Measurements from ENCODE around the gene VCPKMT.

Gene VCPKMT

DNA sequence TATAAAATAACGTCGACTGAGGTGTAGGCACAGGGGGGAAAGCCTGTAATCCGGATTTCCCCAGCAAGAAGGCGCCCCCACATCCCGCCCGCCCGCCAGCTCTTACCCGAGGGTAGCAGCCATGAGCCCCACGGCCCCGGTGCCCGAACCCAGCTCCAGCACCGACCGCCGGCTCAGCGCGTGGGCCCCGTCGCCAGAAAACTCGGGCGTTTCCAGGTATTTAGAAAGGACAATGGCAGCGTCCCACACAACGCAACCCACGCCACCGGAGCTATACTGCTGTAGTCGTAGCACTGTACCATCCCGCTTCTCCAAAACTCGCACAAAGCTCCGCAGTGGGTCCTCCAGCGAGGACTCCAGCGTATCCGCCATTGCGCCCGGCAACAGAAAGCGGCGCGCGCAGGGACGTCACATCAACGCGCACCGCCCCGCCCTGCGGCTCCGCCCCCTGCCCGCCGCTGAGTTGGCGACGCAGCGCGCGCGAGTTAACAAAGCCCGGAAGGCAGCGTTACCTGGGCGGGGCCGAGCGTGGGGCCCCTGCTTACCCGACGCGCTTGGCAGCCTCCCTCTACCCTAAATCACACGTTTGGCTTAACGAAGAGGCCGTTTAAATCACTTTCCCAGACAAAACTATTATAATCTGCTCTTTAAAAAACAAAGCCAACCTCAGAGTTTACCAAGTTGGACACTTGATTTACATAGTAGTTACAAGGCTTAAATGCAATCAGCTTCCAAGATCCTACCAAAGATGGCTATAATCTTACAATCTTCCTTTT is at the start of gene VCPKMT:
Gene VCPKMT, minus strand, starts transcription at position 392 of the 776 bp plus-strand sequence. Its CDS starts 20 bp downstream, at position 372.
- DNase-seq (ENCODE audit: low read depth) = peak; percentile 90

DNA sequence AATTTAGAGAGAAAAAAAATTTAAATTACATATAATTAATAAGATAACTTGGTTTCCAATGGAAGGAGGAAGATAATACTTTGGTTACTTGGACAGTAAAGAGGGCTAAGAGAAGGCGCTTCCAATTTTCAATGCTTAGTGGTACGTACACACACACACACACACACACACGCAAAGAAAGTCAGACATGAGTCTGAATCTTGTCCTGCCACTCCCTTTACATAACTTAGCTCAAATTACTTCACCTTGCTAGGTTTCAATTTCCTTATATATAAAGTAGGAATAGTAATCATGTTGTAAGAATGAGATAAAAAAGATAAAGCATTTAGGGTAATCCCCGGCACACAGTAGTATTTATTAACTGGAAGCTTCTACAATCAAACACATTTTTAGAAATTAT is 39.7 kb upstream of the VCPKMT start:
- DNase-seq (ENCODE audit: low read depth) = no peak

DNA sequence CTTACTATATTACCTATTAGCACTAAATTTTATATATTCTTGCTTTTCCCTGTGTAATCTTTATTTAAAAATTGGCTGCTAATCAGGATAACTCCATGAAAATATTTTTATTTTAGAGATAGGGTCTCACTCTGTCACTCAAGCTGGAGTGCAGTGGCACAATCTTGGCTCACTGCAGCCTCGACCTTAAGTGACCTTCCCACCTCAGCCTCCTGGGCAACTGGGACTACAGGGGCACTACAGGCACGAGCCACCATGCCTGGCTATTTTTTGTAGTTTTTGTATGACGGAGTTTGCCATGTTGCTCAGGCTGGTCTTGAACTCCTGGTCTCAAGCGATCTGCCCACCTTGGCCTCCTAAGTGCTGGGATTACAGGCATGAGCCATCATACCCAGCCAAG is 32.4 kb upstream of the VCPKMT start:
- no peak for DNase-seq (ENCODE audit: low read depth)

DNA sequence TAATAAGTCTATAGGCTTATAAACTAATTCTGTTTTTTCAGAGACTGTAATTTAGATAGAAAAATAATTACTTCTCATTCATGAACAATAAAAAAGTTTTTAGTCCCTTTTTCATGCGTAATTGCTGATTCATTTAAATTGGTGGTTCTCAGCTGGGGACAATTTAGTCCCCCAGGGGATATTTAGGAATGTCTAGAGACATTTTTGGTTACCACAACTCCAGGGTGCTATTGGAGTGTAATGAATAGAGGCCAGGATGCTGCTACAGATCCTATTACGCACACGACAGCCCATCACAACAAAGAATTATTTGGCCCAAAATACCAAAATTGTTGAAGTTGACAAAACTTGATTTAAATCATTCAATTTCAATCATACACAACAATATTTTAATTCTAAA is 22.8 kb upstream of the VCPKMT start:
- no peak for DNase-seq (ENCODE audit: low read depth)

DNA sequence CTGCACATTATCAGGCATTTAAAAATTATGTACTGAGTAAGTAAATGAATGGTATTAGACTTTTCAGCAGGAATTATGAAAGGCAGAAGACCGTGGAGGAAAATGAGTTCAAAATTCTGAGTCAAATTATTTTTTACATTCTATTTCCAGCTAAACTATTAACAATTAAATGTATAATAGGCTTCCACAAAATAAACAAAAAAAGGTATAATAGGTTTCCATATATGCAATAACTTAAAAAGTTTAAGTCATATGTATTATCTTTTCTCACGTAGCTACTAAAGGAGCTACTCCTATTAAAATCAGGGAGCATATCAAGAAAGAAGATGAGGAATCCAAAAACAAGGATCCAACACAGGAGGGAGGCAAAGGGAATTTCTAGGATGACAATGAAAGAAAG is 11.4 kb upstream of the VCPKMT start:
- DNase-seq (ENCODE audit: low read depth) = no peak

DNA sequence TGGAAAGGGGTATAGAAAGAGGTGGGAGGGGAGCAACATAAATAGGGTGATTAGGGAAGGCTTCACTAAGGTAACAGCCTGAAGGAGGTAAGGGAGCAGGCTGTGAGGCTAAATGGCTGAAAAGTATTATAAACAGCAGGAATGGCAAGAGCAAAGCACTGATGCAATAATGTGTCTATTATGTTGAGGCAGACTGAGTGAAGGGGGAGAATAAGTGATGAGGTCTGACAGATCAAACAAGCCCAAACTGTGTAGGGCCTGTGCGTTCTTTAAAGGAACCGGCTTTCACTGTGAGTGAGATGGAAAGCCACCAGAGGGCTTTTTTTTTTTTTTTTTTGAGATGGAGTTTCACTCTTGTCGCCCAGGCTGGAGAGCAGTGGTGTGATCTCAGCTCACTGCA is 6.7 kb upstream of the VCPKMT start:
- DNase-seq (ENCODE audit: low read depth) = no peak

DNA sequence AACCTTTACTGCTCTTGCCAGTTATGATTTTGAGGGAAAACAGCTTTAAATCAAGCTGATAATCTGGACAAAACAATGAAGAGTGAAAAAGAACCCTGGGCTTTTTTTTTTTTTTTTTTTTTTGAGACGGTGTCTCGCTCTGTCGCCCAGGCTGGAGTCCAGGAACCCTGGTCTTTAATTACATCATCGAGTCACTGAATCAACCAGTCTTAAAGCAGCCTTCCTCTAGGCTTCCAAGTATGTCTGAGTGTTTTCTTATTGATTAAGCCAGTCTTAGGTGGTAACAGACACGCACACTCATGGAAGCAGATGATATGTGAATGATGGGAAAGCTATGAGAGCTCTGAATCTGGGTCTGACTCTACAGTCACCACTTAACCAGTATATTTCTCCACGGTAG is 5.9 kb upstream of the VCPKMT start:
- DNase-seq (ENCODE audit: low read depth) = no peak

DNA sequence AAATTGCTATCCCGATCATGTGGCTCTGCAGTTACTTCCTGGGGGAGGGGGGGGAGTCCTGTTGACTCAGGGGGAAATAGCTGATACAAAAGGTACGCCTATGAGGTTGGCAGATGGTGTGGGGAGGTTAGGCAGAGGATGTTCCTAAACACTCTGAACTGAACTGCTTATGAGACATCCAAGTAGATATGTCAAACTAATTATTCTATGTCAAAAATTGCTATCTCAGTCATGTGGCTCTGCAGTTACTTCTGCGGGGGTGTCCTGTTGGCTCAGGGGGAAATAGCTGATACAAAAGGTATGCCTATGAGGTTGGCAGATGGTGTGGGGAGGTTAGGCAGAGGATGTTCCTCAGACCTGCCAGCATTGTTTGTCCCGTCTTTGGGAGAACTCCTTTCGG is 5.1 kb upstream of the VCPKMT start:
- no peak for DNase-seq (ENCODE audit: low read depth)

DNA sequence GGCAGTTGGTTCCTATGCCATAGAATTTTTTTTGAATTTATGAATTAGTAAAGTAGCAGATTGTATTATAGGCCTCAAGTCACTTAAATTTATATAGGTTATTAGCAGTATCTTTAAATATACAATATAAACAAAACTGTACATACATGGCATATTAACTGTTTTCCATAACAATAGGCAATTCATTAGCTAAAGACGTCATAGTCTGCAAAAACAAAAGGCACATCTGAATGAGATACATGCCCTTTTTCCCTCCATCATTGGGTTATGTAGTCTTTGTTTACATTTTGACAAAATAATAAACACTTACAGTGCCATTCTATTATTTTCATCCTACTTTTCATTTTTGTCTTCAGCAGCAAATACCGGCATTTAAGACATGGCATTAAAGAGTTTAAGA is 1.1 kb upstream of the VCPKMT start:
- no peak for DNase-seq (ENCODE audit: low read depth)

DNA sequence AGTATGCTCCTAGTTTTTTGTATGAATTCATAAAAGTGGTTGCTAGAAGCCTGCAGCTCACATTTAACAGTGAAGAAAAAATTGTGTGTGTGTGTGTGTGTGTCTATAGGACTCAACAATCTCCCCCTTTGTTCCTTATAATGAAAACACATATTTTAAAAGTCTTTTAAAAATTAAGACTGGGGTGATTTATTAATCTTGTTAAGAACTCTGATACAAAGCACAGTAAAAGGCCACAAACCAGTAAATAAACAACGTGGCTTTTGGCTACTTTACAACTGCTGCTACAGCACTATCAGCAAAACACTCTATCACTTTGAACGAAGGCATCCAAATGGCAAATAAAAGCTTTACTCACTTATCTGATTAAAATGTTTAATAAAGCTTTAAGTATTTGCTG is 594 bp upstream of the VCPKMT start:
- no peak for DNase-seq (ENCODE audit: low read depth)

DNA sequence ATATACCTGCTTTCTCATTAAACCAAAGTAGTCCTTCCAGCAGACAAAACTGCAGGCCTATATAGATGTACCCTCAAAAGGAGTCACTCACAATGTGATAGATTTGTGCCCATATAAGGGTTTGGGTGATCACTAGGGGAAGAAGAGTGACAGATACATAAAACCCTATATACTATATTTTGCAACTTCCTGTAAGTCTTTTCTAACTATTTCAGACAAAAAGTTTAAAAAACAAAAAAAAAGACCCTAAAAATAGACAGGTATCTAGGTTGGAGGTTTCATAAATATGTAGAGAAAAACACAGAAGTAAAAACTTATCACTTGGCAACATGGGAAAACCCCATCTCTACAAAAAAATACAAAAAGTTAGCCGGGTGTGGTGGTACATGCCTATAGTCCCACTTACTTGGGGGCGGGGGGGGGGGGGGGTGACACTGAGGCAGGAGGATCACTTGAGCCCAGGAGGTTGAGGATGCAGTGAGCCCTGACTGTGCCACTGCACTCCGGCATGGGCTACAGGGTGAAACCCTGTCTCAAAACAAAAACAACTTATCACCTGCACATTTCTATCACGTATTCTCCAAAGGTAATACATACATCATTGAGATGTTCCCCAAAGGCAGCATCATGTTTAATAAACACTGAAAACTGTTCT is 2.9 kb downstream of the VCPKMT start:
- DNase-seq (ENCODE audit: low read depth) = no peak

DNA sequence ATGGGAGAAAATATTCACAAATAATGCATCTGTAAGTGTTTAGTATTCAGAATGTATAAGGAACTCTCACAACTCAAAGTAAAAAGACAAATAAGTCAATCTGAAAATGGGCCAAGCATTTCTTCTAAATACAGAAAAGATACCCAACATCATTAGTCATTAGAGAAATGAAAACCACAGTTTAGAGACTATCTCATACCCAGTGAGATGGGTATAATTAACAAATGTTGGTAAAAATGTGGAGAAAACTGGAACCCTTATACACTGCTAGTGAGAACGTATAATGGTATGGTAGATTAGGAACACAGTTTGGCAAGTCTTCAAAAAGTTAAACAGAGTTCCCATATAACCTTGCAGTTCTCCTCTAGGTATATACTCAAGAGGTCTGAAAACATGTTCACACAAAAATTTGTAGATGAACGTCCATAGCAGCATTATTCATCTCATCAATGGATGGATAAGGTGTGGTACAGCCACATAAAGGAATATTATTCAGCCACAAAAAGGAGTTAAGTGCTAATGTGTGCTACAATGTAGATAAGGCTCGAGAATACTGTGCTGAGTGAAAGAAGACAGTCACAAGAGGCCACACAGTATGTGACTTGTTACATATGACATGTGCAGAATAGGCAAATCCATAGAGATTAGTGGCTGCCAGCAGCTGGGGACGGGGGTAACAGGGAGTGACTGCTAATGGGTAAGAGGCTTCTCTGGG is 5.9 kb downstream of the VCPKMT start:
- DNase-seq (ENCODE audit: low read depth) = no peak

DNA sequence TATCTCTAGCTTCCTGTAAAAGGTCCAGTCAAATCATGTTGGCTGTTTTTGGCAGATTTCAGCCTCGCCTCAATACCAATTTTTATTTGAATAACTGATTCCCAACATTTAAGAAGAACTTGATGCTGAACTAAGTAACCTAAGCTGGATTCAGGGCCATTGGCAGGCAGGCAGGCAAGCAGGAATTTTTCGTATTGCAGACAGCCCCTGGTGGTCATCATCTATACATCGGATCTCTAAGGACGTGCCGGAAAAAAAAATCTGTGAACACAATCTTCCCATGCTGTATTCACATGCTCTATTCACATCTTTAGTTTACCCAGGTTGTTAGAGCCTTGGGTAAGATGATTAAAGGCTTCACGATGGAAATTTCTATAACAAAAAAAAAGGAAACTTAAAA is 7.0 kb downstream of the VCPKMT start:
- peak; percentile 34 for DNase-seq (ENCODE audit: low read depth)

DNA sequence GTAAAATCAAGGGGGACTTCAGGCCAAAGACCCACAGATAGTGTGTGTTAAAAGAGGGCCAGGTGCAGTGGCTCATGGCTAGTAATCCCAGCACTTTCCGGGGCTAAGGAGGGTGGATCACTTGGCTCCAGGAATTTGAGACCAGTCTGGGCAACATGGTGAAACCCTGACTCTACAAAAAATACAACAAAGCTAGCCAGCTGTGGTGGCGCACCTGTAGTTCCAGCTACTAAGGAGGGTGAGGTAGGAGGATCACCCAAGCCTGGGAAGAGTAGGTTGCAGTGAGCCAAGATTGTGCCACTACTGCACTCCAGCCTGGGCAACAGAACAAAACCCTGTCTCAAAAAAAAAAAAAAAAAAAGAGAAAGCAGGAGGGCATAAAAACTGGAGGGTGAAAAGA is 8.5 kb downstream of the VCPKMT start:
- DNase-seq (ENCODE audit: low read depth) = no peak

DNA sequence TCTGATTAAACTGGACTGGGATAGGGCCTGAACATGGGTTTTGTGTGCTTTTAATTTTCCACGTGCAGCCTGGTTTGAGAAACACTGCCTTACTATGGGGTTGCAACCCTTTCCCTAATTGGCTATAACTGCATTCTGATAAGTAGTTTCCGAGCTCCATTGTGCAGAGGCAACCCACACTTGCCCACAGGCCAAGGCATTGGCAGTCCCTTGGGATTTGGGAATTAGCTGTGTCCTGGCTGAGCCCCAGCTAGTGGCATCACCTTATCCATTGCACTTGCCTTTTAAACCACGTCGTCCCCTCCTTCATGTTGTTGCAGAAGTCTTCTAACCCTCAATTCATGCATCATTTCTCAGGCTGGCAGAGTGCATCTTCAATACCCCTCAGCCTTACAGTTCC is 10.2 kb downstream of the VCPKMT start:
- no peak for DNase-seq (ENCODE audit: low read depth)

DNA sequence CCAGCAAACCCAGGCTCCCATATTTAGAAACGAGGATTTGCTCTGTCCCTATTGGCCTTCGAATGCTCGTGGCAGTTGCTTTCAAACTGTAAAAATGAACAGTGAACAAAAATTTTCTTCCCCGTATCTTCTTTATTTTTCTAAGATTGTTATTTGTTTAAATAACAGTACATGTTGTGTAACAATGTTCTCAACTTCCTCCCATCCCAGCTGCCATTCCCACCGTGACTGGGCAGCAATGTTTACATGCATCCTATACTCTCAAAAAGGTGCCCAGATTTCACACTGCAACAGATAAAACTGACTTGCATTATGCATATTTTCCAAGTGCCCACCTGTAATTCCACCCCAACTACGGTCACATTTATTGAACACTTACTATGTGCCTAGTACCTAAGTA is 12.8 kb downstream of the VCPKMT start:
- DNase-seq (ENCODE audit: low read depth) = peak; percentile 73

DNA sequence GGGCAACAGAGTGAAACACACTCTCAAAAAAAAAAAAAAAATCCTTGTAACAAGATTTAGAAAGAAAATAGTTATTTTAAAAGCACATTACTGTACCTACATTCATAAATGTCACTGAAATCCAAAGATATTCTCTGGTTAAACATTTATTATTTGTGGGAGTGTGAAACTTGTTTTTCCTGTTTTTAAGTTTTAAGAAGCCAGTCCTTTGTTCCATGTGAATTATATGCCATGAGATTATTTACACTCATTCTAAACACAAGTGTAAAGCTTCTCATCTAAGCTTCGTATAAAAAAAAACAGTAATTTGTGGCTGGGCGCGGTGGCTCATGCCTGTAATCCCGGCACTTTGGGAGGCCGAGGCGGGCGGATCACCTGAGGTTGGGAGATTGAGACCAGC is 15.0 kb downstream of the VCPKMT start:
- no peak for DNase-seq (ENCODE audit: low read depth)

DNA sequence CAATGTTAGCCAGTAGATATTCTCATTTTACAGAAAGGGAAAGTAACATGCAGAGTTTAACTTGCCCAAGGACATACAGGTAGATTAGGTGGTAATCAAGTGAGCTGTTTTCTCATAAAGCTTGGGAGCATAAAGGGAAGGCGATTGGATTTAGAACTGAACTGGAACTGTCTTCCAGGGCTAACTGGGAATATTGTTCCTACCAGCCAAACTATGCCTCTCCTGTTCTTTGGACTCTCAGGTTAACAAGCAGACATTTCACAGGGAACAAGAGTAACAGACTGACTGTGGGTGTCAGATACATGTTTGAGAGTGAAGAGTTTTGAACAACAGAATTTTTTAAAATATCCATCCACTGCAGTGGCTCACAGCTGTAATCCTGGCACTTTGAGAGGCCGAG is 15.6 kb downstream of the VCPKMT start:
- DNase-seq (ENCODE audit: low read depth) = no peak

DNA sequence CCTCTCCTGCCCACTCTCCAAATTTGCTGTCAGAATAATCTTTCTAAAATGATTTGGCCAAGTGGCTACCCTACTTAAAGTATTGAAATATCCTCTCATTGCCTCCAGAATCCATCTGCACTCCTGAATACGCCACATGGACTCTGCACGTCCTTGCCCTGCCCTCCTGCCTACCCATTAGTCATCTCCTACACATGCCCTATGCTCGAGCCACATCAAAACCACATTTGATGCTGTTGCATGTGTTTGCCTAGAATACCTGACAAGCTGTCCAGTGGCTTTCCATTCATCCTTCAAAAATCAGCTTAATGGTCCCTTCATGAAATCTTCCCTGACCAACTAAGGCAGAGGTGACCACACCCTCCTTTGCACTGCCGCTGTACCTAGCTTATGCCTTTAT is 17.0 kb downstream of the VCPKMT start:
- DNase-seq (ENCODE audit: low read depth) = no peak

DNA sequence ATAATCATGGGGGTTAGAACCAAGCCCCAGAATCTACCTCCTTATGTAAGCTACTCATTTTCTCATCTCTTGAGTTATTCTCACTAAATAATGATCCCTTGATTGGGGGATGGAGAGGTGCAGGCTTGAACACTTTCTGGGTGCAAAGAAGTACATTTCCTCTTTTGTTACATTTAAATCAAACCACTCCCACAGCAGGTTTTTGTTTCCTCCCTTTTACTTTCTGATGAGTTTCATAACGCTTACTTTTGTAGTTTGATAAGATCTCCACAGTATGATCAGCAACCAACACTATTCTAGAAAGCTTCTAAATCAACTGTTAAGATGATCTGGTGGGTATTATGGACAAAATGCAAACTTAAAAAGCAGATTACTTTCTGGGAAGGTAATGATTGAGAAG is 20.5 kb downstream of the VCPKMT start:
- DNase-seq (ENCODE audit: low read depth) = no peak

DNA sequence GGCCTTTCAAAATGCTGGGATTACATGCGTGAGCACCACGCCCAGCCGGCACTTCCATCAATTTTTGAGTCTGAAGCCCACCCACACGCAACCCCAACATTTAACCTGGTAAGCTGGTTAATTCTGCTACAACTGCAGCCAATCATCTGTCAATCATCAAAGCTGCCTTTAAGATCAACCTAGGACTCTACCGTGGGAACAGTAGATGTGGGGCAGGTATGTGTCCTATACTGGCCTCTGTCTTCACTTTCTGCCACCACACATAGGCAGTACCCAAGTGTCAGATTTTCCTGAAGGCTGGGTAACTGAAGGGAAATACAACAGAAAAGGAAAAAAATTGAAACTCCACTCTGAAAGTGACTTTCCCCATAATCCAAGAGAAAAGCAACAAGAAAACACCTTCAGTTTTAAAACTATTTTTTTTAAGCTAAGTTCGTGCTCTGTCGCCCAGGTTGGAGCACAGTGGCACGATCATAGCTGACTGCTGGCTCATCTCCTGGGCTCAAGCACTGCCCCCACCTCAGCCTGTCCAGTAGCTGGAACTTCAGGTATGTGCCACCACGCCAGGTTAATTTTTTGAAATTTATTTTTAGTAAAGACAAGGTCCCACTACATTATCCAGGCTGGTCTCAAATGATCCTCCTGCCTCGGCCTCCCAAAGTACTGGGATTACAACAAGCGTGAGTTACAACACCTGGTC is 22.2 kb downstream of the VCPKMT start:
- no peak for DNase-seq (ENCODE audit: low read depth)

DNA sequence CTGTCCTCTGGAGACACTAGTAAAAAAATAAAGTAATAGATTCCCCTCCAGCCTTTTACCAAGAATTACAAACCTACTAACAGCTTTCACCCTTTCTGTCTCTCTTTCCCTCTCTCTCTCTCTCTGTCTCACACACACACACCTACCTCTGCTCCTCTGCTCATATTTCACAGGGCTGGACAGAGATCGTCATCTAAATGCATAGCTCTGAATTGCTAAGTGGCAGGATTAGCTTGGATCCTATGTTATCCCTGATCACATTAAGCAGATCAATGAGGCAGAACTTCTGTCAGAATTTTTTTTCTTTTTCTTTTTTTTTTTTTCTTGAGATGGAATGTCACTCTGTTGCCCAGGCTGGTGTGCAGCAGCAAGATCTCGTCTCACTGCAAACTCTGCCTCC is 22.9 kb downstream of the VCPKMT start:
- no peak for DNase-seq (ENCODE audit: low read depth)

Measured in iris pigment epithelial cell (primary cell).